HepG2 (cell line): ENCODE measurements around the gene TP63. TPM values are rescaled to one million over a fixed set of nuclear protein-coding genes. Genes with fewer than 3 reads are reported as not detected.

Experiments
- ATAC-seq: fragments of 200-7000 bp; cut with Tn5 transposase; 3 replicates; pipeline ENCODE4 v1.9.1; 2020; ENCODE audit warnings: mild to moderate bottlenecking, moderate library complexity
- BruUV-seq: library from RNA; stranded (reverse); fragments of 400-500 nt; replicated peaks from 2 replicates; lab custom pipeline; 2021; lab: Mats Ljungman, UMichigan
- CTCF ChIA-PET: fragments of 300-600 bp; formaldehyde crosslinking; extraction: SDS; loops from one replicate; lab custom pipeline; 2021; ENCODE audit warnings: low total read pairs, inconsistent platforms, low intra/inter-chr PET ratio; lab: Yijun Ruan, JAX
- POLR2A ChIA-PET: fragments of 350-600 bp; sonication (Branson Sonifier 250); formaldehyde crosslinking; loops from one replicate; lab custom pipeline; 2020; ENCODE audit warnings: antibody characterized with exemption, inconsistent platforms; lab: Yijun Ruan, JAX
- DNase-seq: peaks from one replicate; pipeline ENCODE4 v3.0.0-alpha.2; 2015; ENCODE audit warnings: low spot score
- FAIRE-seq: peaks from 3 replicates; lab custom pipeline; 2011; peaks lifted over from hg19 to GRCh38; lab: Jason Lieb, UNC
- H2AFZ ChIP-seq: one replicate; pipeline ENCODE4 v1.6.1; 2011; ENCODE audit warnings: low read length, inconsistent platforms
- H3K27ac ChIP-seq: fragments of 300-600 bp; 3 replicates; pipeline ENCODE4 v1.8.0; 2011; ENCODE audit warnings: mixed run types, mild to moderate bottlenecking, mixed read lengths, low read length, inconsistent platforms; ENCODE audit not compliant: insufficient read depth; ENCODE audit errors: extremely low read length
- H3K27me3 ChIP-seq, 2 experiments: fragments of 200-600 bp in 1 of 2; 2 replicates in 1 of 2; 3 replicates in 1 of 2; pipeline versions ENCODE4 v1.6.0 to v1.8.0; 2011; ENCODE audit warnings: low read length in 2 of 2, mild to moderate bottlenecking in 2 of 2, moderate library complexity in 2 of 2, inconsistent platforms in 1 of 2; ENCODE audit not compliant: insufficient read depth in 2 of 2, control insufficient read depth in 1 of 2
- H3K36me3 ChIP-seq, 2 experiments: fragments of 200-600 bp in 1 of 2; replicated peaks in 1 of 2; 2 replicates in 1 of 2; 3 replicates in 1 of 2; pipeline versions ENCODE4 v1.5.1 to v1.8.0; 2011; ENCODE audit warnings: low read length in 2 of 2, inconsistent platforms in 1 of 2; ENCODE audit not compliant: insufficient read depth in 2 of 2, control insufficient read depth in 1 of 2
- H3K4me1 ChIP-seq: 2 replicates; pipeline ENCODE4 v1.5.1; 2012; ENCODE audit warnings: low read length, inconsistent platforms; ENCODE audit not compliant: insufficient read depth
- H3K4me2 ChIP-seq: 2 replicates; pipeline ENCODE4 v1.6.0; 2011; ENCODE audit warnings: low read depth, low read length, inconsistent platforms
- H3K4me3 ChIP-seq, 3 experiments: fragments of 200-600 bp in 1 of 3; sonication (generic), shearing (Covaris generic) in 1 of 3; replicated peaks in 1 of 3; 2 replicates each; pipeline ENCODE4 v1.5.1; 2011 to 2016; ENCODE audit warnings: low read length in 3 of 3, inconsistent platforms in 2 of 3, low read depth in 2 of 3, mild to moderate bottlenecking in 2 of 3, control low read depth in 1 of 3, mixed read lengths in 1 of 3; ENCODE audit not compliant: insufficient read depth in 1 of 3
- H3K79me2 ChIP-seq: one replicate; pipeline ENCODE4 v1.6.1; 2011; ENCODE audit warnings: low read length, inconsistent platforms; ENCODE audit not compliant: insufficient read depth
- H3K9ac ChIP-seq: 2 replicates; pipeline ENCODE4 v1.6.0; 2011; ENCODE audit warnings: mild to moderate bottlenecking, low read depth, low read length, inconsistent platforms; ENCODE audit not compliant: insufficient read depth
- H3K9me3 ChIP-seq: 2 replicates; pipeline ENCODE4 v1.5.1; 2012; ENCODE audit warnings: mild to moderate bottlenecking, low read length
- H4K20me1 ChIP-seq: 2 replicates; pipeline ENCODE4 v1.6.0; 2011; ENCODE audit warnings: inconsistent platforms, mild to moderate bottlenecking, low read length, moderate library complexity; ENCODE audit not compliant: insufficient read depth
- ATRX ChIP-seq: sonication (generic); formaldehyde crosslinking; IDR thresholded peaks from 2 replicates; pipeline ENCODE4 v1.4.0; 2020; ENCODE audit warnings: missing genetic modification reagents, borderline replicate concordance
- EHMT2 ChIP-seq: fragments of 200-600 bp; sonication (generic); IDR thresholded peaks from 2 replicates; pipeline ENCODE4 v1.7.0; 2017; ENCODE audit warnings: antibody characterized with exemption, low read depth, low read length, borderline replicate concordance
- HDAC1 ChIP-seq: sonication (generic); formaldehyde crosslinking; IDR thresholded peaks from 2 replicates; pipeline ENCODE4 v1.5.1; 2020; ENCODE audit warnings: mild to moderate bottlenecking, missing genetic modification reagents
- MAF1 ChIP-seq: sonication (generic); formaldehyde crosslinking; IDR thresholded peaks from 2 replicates; pipeline ENCODE4 v1.5.0; 2020; ENCODE audit warnings: missing genetic modification reagents, borderline replicate concordance
- MAFF ChIP-seq: IDR thresholded peaks from 2 replicates; pipeline ENCODE4 v1.6.1; 2011; ENCODE audit warnings: low read depth, low read length, improper control_type of control experiment
- PRMT3 ChIP-seq: sonication (generic); formaldehyde crosslinking; IDR thresholded peaks from 2 replicates; pipeline ENCODE4 v1.8.1; 2022; ENCODE audit warnings: low read depth, mild to moderate bottlenecking, moderate library complexity, missing genetic modification reagents, borderline replicate concordance
- SIN3B ChIP-seq: fragments of 150-350 bp; IDR thresholded peaks from 2 replicates; pipeline ENCODE4 v1.6.1; 2014; ENCODE audit warnings: low read length
- ZNF547 ChIP-seq: sonication (generic); formaldehyde crosslinking; IDR thresholded peaks from 2 replicates; pipeline ENCODE4 v1.5.1; 2020; ENCODE audit warnings: mild to moderate bottlenecking, missing genetic modification reagents
- ZNF703 ChIP-seq: sonication (generic); formaldehyde crosslinking; IDR thresholded peaks from 2 replicates; pipeline ENCODE4 v1.5.1; 2020; ENCODE audit warnings: missing genetic modification reagents, mild to moderate bottlenecking, moderate library complexity, borderline replicate concordance
- ZSCAN21 ChIP-seq: sonication (generic); formaldehyde crosslinking; IDR thresholded peaks from 2 replicates; pipeline ENCODE4 v1.8.0; 2022; ENCODE audit warnings: mild to moderate bottlenecking, missing genetic modification reagents, moderate library complexity, borderline replicate concordance
- WGBS: methylation state at CpG from one replicate; pipeline ENCODE4 v1.1.6; 2017; ENCODE audit warnings: low lambda C conversion rate; 5-methylcytosine and 5-hydroxymethylcytosine counted together
- in situ Hi-C: cut with HindIII; loops from 2 replicates; pipeline ENCODE4 v1.10.0; 2017; ENCODE audit warnings: low pct_unique_long_range_greater_than_20kb; ENCODE audit not compliant: extremely low pct_ligation_motif_present
- intact Hi-C: fragments of 100-400 bp; cut with micrococcal nuclease; formaldehyde crosslinking; loops from one replicate; pipeline ENCODE4 v1.10.0; 2022; ENCODE audit not compliant: unreplicated experiment
- polyA plus RNA-seq, 8 experiments: library from polyadenylated mRNA; depleted of rRNA in 3 of 8; stranded (reverse) in 7 of 8; unstranded in 1 of 8; fragments of >200 nt; fragmentation: Illumina TruSeq in 4 of 8; extraction: Trizol in 4 of 8; gene quantifications; 2 replicates each; pipeline versions ENCODE4 v1.2.1 to v1.2.3, GENCODE V29; 2011 to 2016; ENCODE audit warnings: low read depth in 4 of 8, missing spikeins in 1 of 8, mixed read lengths in 1 of 8; ENCODE audit not compliant: insufficient read depth in 1 of 8
- total RNA-seq, 5 experiments: library from RNA; depleted of rRNA; stranded (reverse); fragments of >200 nt; fragmentation: Illumina TruSeq; extraction: Trizol; gene quantifications; 2 replicates each; pipeline ENCODE4 v1.2.3, GENCODE V29; 2016; ENCODE audit warnings: low read depth in 1 of 5
- TF ChIP-seq, protein P1 (sequence below): sonication (generic); formaldehyde crosslinking; IDR thresholded peaks from 2 replicates; pipeline ENCODE4 v1.4.0; 2020; ENCODE audit warnings: mild to moderate bottlenecking, missing genetic modification reagents
- TF ChIP-seq, protein P2 (sequence below): sonication (generic); formaldehyde crosslinking; IDR thresholded peaks from 2 replicates; pipeline ENCODE4 v1.4.0; 2020; ENCODE audit warnings: low read depth, missing genetic modification reagents
- TF ChIP-seq, protein P3 (sequence below): sonication (generic); formaldehyde crosslinking; IDR thresholded peaks from 2 replicates; pipeline ENCODE4 v1.8.0; 2022; ENCODE audit warnings: missing genetic modification reagents, mild to moderate bottlenecking, moderate library complexity, borderline replicate concordance

The TP63 gene
- total and polyA plus RNA-seq, 2 of the 13 experiments (the other 11 are each of a cell fraction or from before 2014, with no cell fraction given), result not detected

DNA sequence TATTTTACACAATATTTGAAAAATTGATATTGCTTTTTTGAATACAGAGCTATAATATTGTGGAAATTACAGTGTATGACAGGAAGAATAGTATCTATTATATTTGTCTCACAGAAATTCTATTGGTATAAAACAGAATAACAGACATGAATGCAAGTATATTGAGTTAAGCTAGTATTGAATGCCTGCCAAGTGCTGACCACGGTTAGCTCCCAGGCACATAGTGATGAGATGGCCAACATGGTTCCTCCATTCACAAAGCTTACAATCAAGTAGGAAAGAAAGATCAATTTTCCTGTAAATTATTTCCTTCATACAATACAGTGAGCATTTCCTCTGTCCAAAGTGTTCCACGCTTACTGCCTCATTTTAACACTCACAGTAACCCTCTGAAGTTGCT lies 67.6 kb downstream of the TP63 start:
- Histone ChIP-seq H3K27me3 (no peaks in the 10 kb centered on the region), H3K9ac (no peak overlapping the region), H3K9me3 (no peaks in the 10 kb centered on the region), H3K79me2 (no peaks in the 10 kb centered on the region), H4K20me1 (no peaks in the 10 kb centered on the region), H2AFZ (no peak overlapping the region), H3K4me1 (no peaks in the 10 kb centered on the region), H3K4me2 (no peak overlapping the region), H3K4me3 (no peak overlapping the region), H3K36me3 (no peaks in the 10 kb centered on the region), H3K27ac (no peak overlapping the region)
- ChIA-PET POLR2A (no interaction called here), CTCF (no interaction called here)
- DNase-seq, result no peak
- ATAC-seq, result no peak
- BruUV-seq, result no TSS peak
- in situ Hi-C loops, result no loop called here
- intact Hi-C loops, result no loop called here
- no peak for FAIRE-seq
- WGBS, result 5% methylated on average over 2 of the region's 2 CpGs
- no peak for TF ChIP-seq MAF1 (CRISPR knock-in tag)
- TF ChIP-seq SIN3B, result no peak
- TF ChIP-seq, protein P1, sequence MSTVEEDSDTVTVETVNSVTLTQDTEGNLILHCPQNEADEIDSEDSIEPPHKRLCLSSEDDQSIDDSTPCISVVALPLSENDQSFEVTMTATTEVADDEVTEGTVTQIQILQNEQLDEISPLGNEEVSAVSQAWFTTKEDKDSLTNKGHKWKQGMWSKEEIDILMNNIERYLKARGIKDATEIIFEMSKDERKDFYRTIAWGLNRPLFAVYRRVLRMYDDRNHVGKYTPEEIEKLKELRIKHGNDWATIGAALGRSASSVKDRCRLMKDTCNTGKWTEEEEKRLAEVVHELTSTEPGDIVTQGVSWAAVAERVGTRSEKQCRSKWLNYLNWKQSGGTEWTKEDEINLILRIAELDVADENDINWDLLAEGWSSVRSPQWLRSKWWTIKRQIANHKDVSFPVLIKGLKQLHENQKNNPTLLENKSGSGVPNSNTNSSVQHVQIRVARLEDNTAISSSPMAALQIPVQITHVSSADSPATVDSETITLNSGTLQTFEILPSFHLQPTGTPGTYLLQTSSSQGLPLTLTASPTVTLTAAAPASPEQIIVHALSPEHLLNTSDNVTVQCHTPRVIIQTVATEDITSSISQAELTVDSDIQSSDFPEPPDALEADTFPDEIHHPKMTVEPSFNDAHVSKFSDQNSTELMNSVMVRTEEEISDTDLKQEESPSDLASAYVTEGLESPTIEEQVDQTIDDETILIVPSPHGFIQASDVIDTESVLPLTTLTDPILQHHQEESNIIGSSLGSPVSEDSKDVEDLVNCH (CRISPR knock-in tag), result no peak
- no peak for TF ChIP-seq ATRX (CRISPR knock-in tag)
- TF ChIP-seq ZNF547 (CRISPR knock-in tag), result no peak
- no peak for TF ChIP-seq ZNF703 (CRISPR knock-in tag)
- no peak for TF ChIP-seq ZSCAN21 (CRISPR knock-in tag)
- TF ChIP-seq HDAC1 (CRISPR knock-in tag), result no peak
- TF ChIP-seq, protein P2, sequence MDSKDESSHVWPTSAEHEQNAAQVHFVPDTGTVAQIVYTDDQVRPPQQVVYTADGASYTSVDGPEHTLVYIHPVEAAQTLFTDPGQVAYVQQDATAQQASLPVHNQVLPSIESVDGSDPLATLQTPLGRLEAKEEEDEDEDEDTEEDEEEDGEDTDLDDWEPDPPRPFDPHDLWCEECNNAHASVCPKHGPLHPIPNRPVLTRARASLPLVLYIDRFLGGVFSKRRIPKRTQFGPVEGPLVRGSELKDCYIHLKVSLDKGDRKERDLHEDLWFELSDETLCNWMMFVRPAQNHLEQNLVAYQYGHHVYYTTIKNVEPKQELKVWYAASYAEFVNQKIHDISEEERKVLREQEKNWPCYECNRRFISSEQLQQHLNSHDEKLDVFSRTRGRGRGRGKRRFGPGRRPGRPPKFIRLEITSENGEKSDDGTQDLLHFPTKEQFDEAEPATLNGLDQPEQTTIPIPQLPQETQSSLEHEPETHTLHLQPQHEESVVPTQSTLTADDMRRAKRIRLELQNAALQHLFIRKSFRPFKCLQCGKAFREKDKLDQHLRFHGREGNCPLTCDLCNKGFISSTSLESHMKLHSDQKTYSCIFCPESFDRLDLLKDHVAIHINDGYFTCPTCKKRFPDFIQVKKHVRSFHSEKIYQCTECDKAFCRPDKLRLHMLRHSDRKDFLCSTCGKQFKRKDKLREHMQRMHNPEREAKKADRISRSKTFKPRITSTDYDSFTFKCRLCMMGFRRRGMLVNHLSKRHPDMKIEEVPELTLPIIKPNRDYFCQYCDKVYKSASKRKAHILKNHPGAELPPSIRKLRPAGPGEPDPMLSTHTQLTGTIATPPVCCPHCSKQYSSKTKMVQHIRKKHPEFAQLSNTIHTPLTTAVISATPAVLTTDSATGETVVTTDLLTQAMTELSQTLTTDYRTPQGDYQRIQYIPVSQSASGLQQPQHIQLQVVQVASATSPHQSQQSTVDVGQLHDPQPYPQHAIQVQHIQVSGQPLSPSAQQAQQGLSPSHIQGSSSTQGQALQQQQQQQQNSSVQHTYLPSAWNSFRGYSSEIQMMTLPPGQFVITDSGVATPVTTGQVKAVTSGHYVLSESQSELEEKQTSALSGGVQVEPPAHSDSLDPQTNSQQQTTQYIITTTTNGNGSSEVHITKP, result no peak
- TF ChIP-seq EHMT2, result no peak
- no peak for TF ChIP-seq PRMT3 (CRISPR knock-in tag)
- TF ChIP-seq, protein P3, sequence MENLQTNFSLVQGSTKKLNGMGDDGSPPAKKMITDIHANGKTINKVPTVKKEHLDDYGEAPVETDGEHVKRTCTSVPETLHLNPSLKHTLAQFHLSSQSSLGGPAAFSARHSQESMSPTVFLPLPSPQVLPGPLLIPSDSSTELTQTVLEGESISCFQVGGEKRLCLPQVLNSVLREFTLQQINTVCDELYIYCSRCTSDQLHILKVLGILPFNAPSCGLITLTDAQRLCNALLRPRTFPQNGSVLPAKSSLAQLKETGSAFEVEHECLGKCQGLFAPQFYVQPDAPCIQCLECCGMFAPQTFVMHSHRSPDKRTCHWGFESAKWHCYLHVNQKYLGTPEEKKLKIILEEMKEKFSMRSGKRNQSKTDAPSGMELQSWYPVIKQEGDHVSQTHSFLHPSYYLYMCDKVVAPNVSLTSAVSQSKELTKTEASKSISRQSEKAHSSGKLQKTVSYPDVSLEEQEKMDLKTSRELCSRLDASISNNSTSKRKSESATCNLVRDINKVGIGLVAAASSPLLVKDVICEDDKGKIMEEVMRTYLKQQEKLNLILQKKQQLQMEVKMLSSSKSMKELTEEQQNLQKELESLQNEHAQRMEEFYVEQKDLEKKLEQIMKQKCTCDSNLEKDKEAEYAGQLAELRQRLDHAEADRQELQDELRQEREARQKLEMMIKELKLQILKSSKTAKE, result no peak
- no peak for TF ChIP-seq MAFF
